PC-9 (cell line): Measurements from ENCODE around the gene SMIM29. TPM values are rescaled to one million over a fixed set of nuclear protein-coding genes. Genes with fewer than 3 reads are reported as not detected.

Experiments
- BruUV-seq: library from RNA; stranded (reverse); fragments of 400-500 nt; replicated peaks from 2 replicates; lab custom pipeline; 2021; lab: Mats Ljungman, UMichigan
- CTCF ChIA-PET: fragments of 300-600 bp; sonication (Branson Sonifier 250); formaldehyde crosslinking; loops from one replicate; lab custom pipeline; 2022; ENCODE audit warnings: antibody characterized with exemption; lab: Charles Lee
- POLR2A ChIA-PET: fragments of 300-600 bp; sonication (Branson Sonifier 250); formaldehyde crosslinking; loops from one replicate; lab custom pipeline; 2022; ENCODE audit warnings: antibody characterized with exemption; ENCODE audit not compliant: unreplicated experiment; lab: Charles Lee
- DNase-seq, 2 experiments: peaks; one replicate each; pipeline versions ENCODE4 v3.0.0 to v3.0.0-alpha.2; 2015 to 2022; ENCODE audit warnings: mixed read lengths in 1 of 2
- H2AFZ ChIP-seq: fragments of 200-600 bp; sonication (generic); 2 replicates; pipeline ENCODE4 v1.8.1; 2017; ENCODE audit warnings: antibody characterized with exemption
- H3F3A ChIP-seq: fragments of 200-600 bp; sonication (generic); 2 replicates; pipeline ENCODE4 v1.8.1; 2017; ENCODE audit warnings: antibody characterized with exemption, mild to moderate bottlenecking, low read depth; ENCODE audit not compliant: insufficient read depth
- H3K27ac ChIP-seq: fragments of 200-600 bp; sonication (generic); 2 replicates; pipeline ENCODE4 v1.6.1; 2016; ENCODE audit warnings: mixed run types
- H3K27me3 ChIP-seq: fragments of 200-600 bp; sonication (generic); 2 replicates; pipeline ENCODE4 v1.6.1; 2016; ENCODE audit warnings: low read depth, mixed run types; ENCODE audit not compliant: insufficient read depth
- H3K36me3 ChIP-seq: fragments of 200-600 bp; sonication (generic); 2 replicates; pipeline ENCODE4 v1.6.1; 2016; ENCODE audit warnings: low read depth, mixed run types
- H3K4me1 ChIP-seq: fragments of 200-600 bp; sonication (generic); replicated peaks from 2 replicates; pipeline ENCODE4 v1.6.1; 2016; ENCODE audit warnings: mixed run types; ENCODE audit not compliant: insufficient read depth
- H3K4me2 ChIP-seq: fragments of 200-600 bp; sonication (generic); 2 replicates; pipeline ENCODE4 v1.6.1; 2017; ENCODE audit warnings: mixed run types
- H3K4me3 ChIP-seq: fragments of 200-600 bp; sonication (generic); 2 replicates; pipeline ENCODE4 v1.6.1; 2016; ENCODE audit warnings: mixed run types
- H3K79me2 ChIP-seq: fragments of 200-600 bp; sonication (generic); 2 replicates; pipeline ENCODE4 v1.6.1; 2017; ENCODE audit warnings: low read depth, mixed run types
- H3K9me2 ChIP-seq: fragments of 200-600 bp; sonication (generic); 2 replicates; pipeline ENCODE4 v1.8.1; 2017; ENCODE audit warnings: mild to moderate bottlenecking; ENCODE audit not compliant: insufficient read depth
- H3K9me3 ChIP-seq: fragments of 200-600 bp; sonication (generic); 2 replicates; pipeline ENCODE4 v1.8.1; 2016; ENCODE audit warnings: low read depth; ENCODE audit not compliant: insufficient read depth
- H4K20me1 ChIP-seq: fragments of 200-600 bp; sonication (generic); 2 replicates; pipeline ENCODE4 v1.8.1; 2017; ENCODE audit not compliant: insufficient read depth
- CTCF ChIP-seq: fragments of 200-600 bp; sonication (generic); conservative IDR thresholded peaks from 2 replicates; pipeline ENCODE4 v1.6.1; 2017; ENCODE audit warnings: mixed run types, antibody characterized with exemption, mild to moderate bottlenecking, moderate library complexity
- EZH2 ChIP-seq: fragments of 200-600 bp; sonication (generic); IDR thresholded peaks from 2 replicates; pipeline ENCODE4 v1.8.0; 2017; ENCODE audit warnings: antibody characterized with exemption, low read depth
- intact Hi-C: fragments of 100-400 bp; cut with micrococcal nuclease; formaldehyde crosslinking; loops from one replicate; pipeline ENCODE4 v1.10.0; 2022; ENCODE audit not compliant: unreplicated experiment
- total RNA-seq: library from RNA; stranded (reverse); gene quantifications from 2 replicates; pipeline ENCODE4 v1.2.3, GENCODE V29; 2021

Gene SMIM29
- total RNA-seq, 1 experiment from 2014 or later: 35.2 TPM

GRCh38 chr6:34284563-34285447 is 36.0 kb upstream of the SMIM29 start:
- intact Hi-C loops: no loop called here
- Histone ChIP-seq H3K9me2 (no peaks in the 10 kb centered on the region), H3K79me2 (no peaks in the 10 kb centered on the region; the same call in 1 of the 2 replicates), H3K4me1 (no peaks in the 10 kb centered on the region), H3K27ac (no peak overlapping the region; the same call in 1 of the 2 replicates), H3K36me3 (no peaks in the 10 kb centered on the region; the same call in none of the 2 replicates), H3K27me3 (no peaks in the 10 kb centered on the region), H3K4me3 (no peak overlapping the region), H2AFZ (no peak overlapping the region), H4K20me1 (no peaks in the 10 kb centered on the region), H3K4me2 (no peak overlapping the region), H3F3A (peaks cover 5% of the 10 kb centered on the region; the same call in 1 of the 2 replicates), H3K9me3 (no peaks in the 10 kb centered on the region)
- ChIA-PET POLR2A (no interaction called here), CTCF (no interaction called here)
- no TSS peak for BruUV-seq
- DNase-seq: no peak
- TF ChIP-seq CTCF: no peak
- no peak for TF ChIP-seq EZH2

GRCh38 chr6:34281702-34282334 is 33.0 kb upstream of the SMIM29 start:
- no peak for DNase-seq
- peaks cover 5% of the 10 kb centered on the region; the same call in 1 of the 2 replicates for H3F3A ChIP-seq
- no peak overlapping the region for H3K4me2 ChIP-seq
- no peaks in the 10 kb centered on the region for H3K79me2 ChIP-seq
- H3K27ac ChIP-seq: no peak overlapping the region
- H3K9me2 ChIP-seq: no peaks in the 10 kb centered on the region
- H4K20me1 ChIP-seq: no peaks in the 10 kb centered on the region
- H3K4me3 ChIP-seq: no peak overlapping the region
- no peak overlapping the region for H2AFZ ChIP-seq
- intact Hi-C loops: no loop called here
- peaks cover 5% of the 10 kb centered on the region for H3K4me1 ChIP-seq
- TF ChIP-seq EZH2 (no peak), CTCF (no peak)
- H3K27me3 ChIP-seq: no peaks in the 10 kb centered on the region
- no peaks in the 10 kb centered on the region for H3K9me3 ChIP-seq
- H3K36me3 ChIP-seq: peaks cover 4% of the 10 kb centered on the region
- CTCF ChIA-PET: no interaction called here
- POLR2A ChIA-PET: no interaction called here
- no TSS peak for BruUV-seq

- Histone ChIP-seq H3K27ac (no peak overlapping the region), H3K27me3 (no peaks in the 10 kb centered on the region), H3K4me3 (no peak overlapping the region), H3K9me3 (no peaks in the 10 kb centered on the region), H3F3A (0 out of 2 replicates have a peak, but pooled peaks cover 5% of the 10 kb centered on the region), H3K4me1 (peaks cover 10% of the 10 kb centered on the region), H4K20me1 (no peaks in the 10 kb centered on the region), H3K9me2 (no peaks in the 10 kb centered on the region), H2AFZ (no peak overlapping the region), H3K36me3 (peaks cover 4% of the 10 kb centered on the region; the same call in 1 of the 2 replicates), H3K4me2 (no peak overlapping the region), H3K79me2 (no peaks in the 10 kb centered on the region)
- intact Hi-C loops: no loop called here
- CTCF ChIA-PET: no interaction called here
- POLR2A ChIA-PET: no interaction called here
- no peak for DNase-seq
- TF ChIP-seq CTCF: no peak
- no peak for TF ChIP-seq EZH2
- BruUV-seq: no TSS peak
Measured at GRCh38 chr6:34280216-34280615, 31.4 kb upstream of the SMIM29 start.
